GM12878 (cell line): Measurements from ENCODE around the gene POLR1D. TPM values are rescaled to one million over a fixed set of nuclear protein-coding genes. Genes with fewer than 3 reads are reported as not detected.

ENCODE experiments used
- CTCF ChIP-seq, 3 experiments: IDR thresholded peaks in 2 of 3; conservative IDR thresholded peaks in 1 of 3; 2 replicates each; pipeline ENCODE4 v1.5.1; 2011; ENCODE audit warnings: low read depth in 3 of 3, low read length in 3 of 3, mild to moderate bottlenecking in 3 of 3, control low read depth in 2 of 3, moderate library complexity in 2 of 3, inconsistent platforms in 1 of 3, mixed read lengths in 1 of 3; ENCODE audit not compliant: control insufficient read depth in 2 of 3, insufficient read depth in 1 of 3; ENCODE audit errors: extremely low read depth in 1 of 3
- DPF2 ChIP-seq: fragments of 450-650 bp; IDR thresholded peaks from 2 replicates; pipeline ENCODE4 v1.6.1; 2017; ENCODE audit warnings: mild to moderate bottlenecking
- KAT2A ChIP-seq: conservative IDR thresholded peaks from 2 replicates; pipeline ENCODE4 v1.6.1; 2011; ENCODE audit warnings: low read depth, low read length; ENCODE audit not compliant: control insufficient read depth
- MLLT1 ChIP-seq: fragments of 450-650 bp; IDR thresholded peaks from 2 replicates; pipeline ENCODE4 v1.6.1; 2016; ENCODE audit warnings: mild to moderate bottlenecking
- NKRF ChIP-seq: fragments of 450-650 bp; conservative IDR thresholded peaks from 2 replicates; pipeline ENCODE4 v1.6.1; 2017; ENCODE audit warnings: mild to moderate bottlenecking, moderate library complexity
- NRF1 ChIP-seq: conservative IDR thresholded peaks from 2 replicates; pipeline ENCODE4 v1.6.1; 2011; ENCODE audit warnings: mild to moderate bottlenecking, low read depth, low read length, improper control_type of control experiment
- RELB ChIP-seq: fragments of 450-650 bp; IDR thresholded peaks from 2 replicates; pipeline ENCODE4 v1.6.1; 2017; ENCODE audit warnings: low read depth, mild to moderate bottlenecking, moderate library complexity
- RFX5 ChIP-seq: IDR thresholded peaks from 2 replicates; pipeline ENCODE4 v1.6.1; 2011; ENCODE audit warnings: low read depth, low read length, improper control_type of control experiment
- SKIL ChIP-seq: fragments of 450-650 bp; IDR thresholded peaks from 2 replicates; pipeline ENCODE4 v1.6.1; 2017; ENCODE audit warnings: mild to moderate bottlenecking, low read depth, inconsistent platforms; ENCODE audit not compliant: poor library complexity, severe bottlenecking
- ZNF217 ChIP-seq: fragments of 450-650 bp; IDR thresholded peaks from 2 replicates; pipeline ENCODE4 v1.6.1; 2017; ENCODE audit warnings: antibody characterized with exemption, mild to moderate bottlenecking
- ZNF687 ChIP-seq: fragments of 450-650 bp; IDR thresholded peaks from 2 replicates; pipeline ENCODE4 v1.6.1; 2017; ENCODE audit warnings: mild to moderate bottlenecking, moderate library complexity
- polyA plus RNA-seq, 11 experiments: library from polyadenylated mRNA; depleted of rRNA in 4 of 11; unstranded in 6 of 11; stranded (reverse) in 5 of 11; fragments of >200 nt; fragmentation: Nextera tagmentation in 4 of 11; fragmentation: Illumina TruSeq in 1 of 11; extraction: Ambion mirVana in 4 of 11; extraction: Trizol in 1 of 11; gene quantifications; 1 replicate in 1 of 11; 2 replicates in 10 of 11; pipeline versions ENCODE4 v1.2.1 to v1.2.3, GENCODE V29; 2011 to 2016; ENCODE audit warnings: inconsistent platforms in 2 of 11, missing spikeins in 2 of 11, low read depth in 1 of 11
- total RNA-seq, 4 experiments: library from RNA; depleted of rRNA in 3 of 4; stranded (reverse); fragments of >200 nt in 3 of 4; fragmentation: Illumina TruSeq in 1 of 4; extraction: Trizol in 1 of 4; gene quantifications; 2 replicates each; pipeline versions ENCODE4 v1.2.1 to v1.2.3, GENCODE V29; 2013 to 2021

POLR1D gene
- total and polyA plus RNA-seq, 10 of the 15 experiments (the other 5 are each of a cell fraction or from before 2014, with no cell fraction given), result 119 to 223 (median 160) TPM

- TF ChIP-seq CTCF (IDR thresholded peaks at IDR 0.05 in 2 of 3, conservative IDR thresholded peaks at IDR 0.05 in 1 of 3; ENCODE audit: control insufficient read depth in 2 of 3, extremely low read depth in 1 of 3, insufficient read depth in 1 of 3, low read depth in 3 of 3, low read length in 3 of 3) (peak in 1 of 3 experiments; percentile 15; a peak in 1 of 6 replicates), SKIL (no peak), ZNF687 (peak; percentile 64), RELB (no peak), NRF1 (no peak), KAT2A (no peak), DPF2 (no peak; the same call in 1 of the 2 replicates), NKRF (peak; percentile 91), RFX5 (no peak), MLLT1 (no peak), ZNF217 (0 out of 2 replicates have a peak, but pooled peaks have one; percentile 63)
These were observed 1.8 kb upstream of the POLR1D start (continued) for GRCh38 chr13:27619728-27620376.
